HEK293T (cell line): ENCODE data around the gene MAPK8IP3.

Source experiments
- CTCF ChIA-PET: fragments of 350-600 bp; formaldehyde crosslinking; extraction: SDS; loops from one replicate; lab custom pipeline; 2021; ENCODE audit warnings: antibody characterized with exemption, inconsistent platforms; lab: Yijun Ruan, JAX
- POLR2A ChIA-PET: fragments of 350-600 bp; formaldehyde crosslinking; extraction: SDS; loops from one replicate; lab custom pipeline; 2020; ENCODE audit warnings: antibody characterized with exemption, inconsistent platforms; lab: Yijun Ruan, JAX
- DNase-seq: peaks from one replicate; pipeline ENCODE4 v3.0.0; 2012; ENCODE audit warnings: mixed read lengths; ENCODE audit errors: extremely low spot score
- ARNT ChIP-seq: fragments of 450-650 bp; IDR thresholded peaks from 2 replicates; pipeline ENCODE4 v1.6.1; 2017; ENCODE audit warnings: mild to moderate bottlenecking
- BHLHE40 ChIP-seq: fragments of 450-650 bp; IDR thresholded peaks from 2 replicates; pipeline ENCODE4 v1.6.1; 2016; ENCODE audit warnings: mild to moderate bottlenecking, moderate library complexity, borderline replicate concordance
- CTBP1 ChIP-seq: fragments of 450-650 bp; IDR thresholded peaks from 2 replicates; pipeline ENCODE4 v1.6.1; 2016; ENCODE audit warnings: borderline replicate concordance
- ELF4 ChIP-seq: fragments of 450-650 bp; IDR thresholded peaks from 2 replicates; pipeline ENCODE4 v1.6.1; 2017; ENCODE audit warnings: antibody characterized with exemption
- FOXA1 ChIP-seq: fragments of 450-650 bp; IDR thresholded peaks from 2 replicates; pipeline ENCODE4 v1.6.1; 2016; ENCODE audit warnings: mild to moderate bottlenecking
- FOXK2 ChIP-seq: fragments of 450-650 bp; IDR thresholded peaks from 2 replicates; pipeline ENCODE4 v1.6.1; 2016; ENCODE audit warnings: mild to moderate bottlenecking
- FOXM1 ChIP-seq: fragments of 450-650 bp; IDR thresholded peaks from 2 replicates; pipeline ENCODE4 v1.6.1; 2017; ENCODE audit warnings: mild to moderate bottlenecking, borderline replicate concordance
- HDGF ChIP-seq: fragments of 450-650 bp; IDR thresholded peaks from 2 replicates; pipeline ENCODE4 v1.6.1; 2017; ENCODE audit warnings: antibody characterized with exemption, borderline replicate concordance
- L3MBTL2 ChIP-seq: fragments of 450-650 bp; conservative IDR thresholded peaks from 2 replicates; pipeline ENCODE4 v1.6.1; 2016; ENCODE audit warnings: mild to moderate bottlenecking
- LEF1 ChIP-seq: fragments of 450-650 bp; IDR thresholded peaks from 2 replicates; pipeline ENCODE4 v1.6.1; 2017; ENCODE audit warnings: mild to moderate bottlenecking, borderline replicate concordance
- NFRKB ChIP-seq: fragments of 450-650 bp; IDR thresholded peaks from 2 replicates; pipeline ENCODE4 v1.6.1; 2016; ENCODE audit warnings: mild to moderate bottlenecking, moderate library complexity
- PKNOX1 ChIP-seq: fragments of 450-650 bp; IDR thresholded peaks from 2 replicates; pipeline ENCODE4 v1.6.1; 2016
- SP1 ChIP-seq: fragments of 450-650 bp; IDR thresholded peaks from 2 replicates; pipeline ENCODE4 v1.6.1; 2017
- SUZ12 ChIP-seq: fragments of 450-650 bp; IDR thresholded peaks from 2 replicates; pipeline ENCODE4 v1.6.1; 2016; ENCODE audit warnings: mild to moderate bottlenecking
- TARDBP ChIP-seq: fragments of 450-650 bp; IDR thresholded peaks from 2 replicates; pipeline ENCODE4 v1.6.1; 2016
- ZNF384 ChIP-seq: fragments of 450-650 bp; IDR thresholded peaks from 2 replicates; pipeline ENCODE4 v1.6.1; 2016

MAPK8IP3 gene

GRCh38 chr16:1691276-1691675 lies 14.7 kb upstream of the MAPK8IP3 start:
- ChIA-PET POLR2A (interaction anchor here (1.9 kb wide), 1 partner anchor 13 kb away, joined by 5 read pairs; the partner anchor contains the start of gene JPT2), CTCF (interaction anchor here (1.6 kb wide), 1 partner anchor 15 kb away, joined by 8 read pairs; the partner anchor contains the start of gene MAPK8IP3)
- no peak for TF ChIP-seq SUZ12
- TF ChIP-seq FOXM1 = no peak
- no peak for TF ChIP-seq BHLHE40
- TF ChIP-seq ZNF384 = no peak
- no peak for TF ChIP-seq L3MBTL2
- TF ChIP-seq ELF4 = no peak
- no peak for TF ChIP-seq FOXA1
- no peak for TF ChIP-seq ARNT
- DNase-seq = no peak

GRCh38 chr16:1691956-1692355 lies 14.0 kb upstream of the MAPK8IP3 start:
- CTCF ChIA-PET = interaction anchor here (1.6 kb wide), 1 partner anchor 14 kb away, joined by 8 read pairs; the partner anchor contains the start of gene MAPK8IP3
- TF ChIP-seq FOXK2 (no peak), LEF1 (no peak), BHLHE40 (no peak), FOXM1 (no peak), L3MBTL2 (no peak), ZNF384 (no peak), NFRKB (no peak), SUZ12 (no peak), TARDBP (no peak), ARNT (no peak), PKNOX1 (no peak), FOXA1 (no peak), ELF4 (no peak), CTBP1 (no peak), HDGF (no peak), SP1 (no peak)
- POLR2A ChIA-PET = no interaction called here
- no peak for DNase-seq

- CTCF ChIA-PET = no interaction called here
- no peak for DNase-seq
- POLR2A ChIA-PET = no interaction called here
- TF ChIP-seq ELF4 (no peak), L3MBTL2 (no peak), FOXK2 (no peak), FOXA1 (no peak), ZNF384 (no peak), NFRKB (no peak), HDGF (no peak), TARDBP (no peak), SUZ12 (no peak), FOXM1 (no peak), ARNT (no peak), BHLHE40 (no peak)
Observed at GRCh38 chr16:1696863-1697262, 9.1 kb upstream of the MAPK8IP3 start.

GRCh38 chr16:1698680-1699079 lies 7.3 kb upstream of the MAPK8IP3 start:
- TF ChIP-seq FOXA1 = no peak
- no peak for TF ChIP-seq FOXK2
- TF ChIP-seq BHLHE40 = no peak
- TF ChIP-seq CTBP1 = no peak
- no peak for TF ChIP-seq FOXM1
- no peak for TF ChIP-seq ZNF384
- TF ChIP-seq SUZ12 = no peak
- no peak for TF ChIP-seq SP1
- TF ChIP-seq HDGF = no peak
- TF ChIP-seq LEF1 = no peak
- no peak for TF ChIP-seq L3MBTL2
- no peak for TF ChIP-seq NFRKB
- TF ChIP-seq PKNOX1 = no peak
- TF ChIP-seq ELF4 = no peak
- no peak for TF ChIP-seq ARNT
- TF ChIP-seq TARDBP = no peak
- DNase-seq = no peak
- POLR2A ChIA-PET = no interaction called here
- CTCF ChIA-PET = no interaction called here

- no peak for DNase-seq
- CTCF ChIA-PET = no interaction called here
- TF ChIP-seq BHLHE40 = no peak
- TF ChIP-seq NFRKB = no peak
- TF ChIP-seq TARDBP = no peak
- no peak for TF ChIP-seq ELF4
- no peak for TF ChIP-seq FOXK2
- TF ChIP-seq CTBP1 = no peak
- no peak for TF ChIP-seq ZNF384
- TF ChIP-seq L3MBTL2 = no peak
- no peak for TF ChIP-seq SUZ12
- TF ChIP-seq FOXA1 = no peak
- no peak for TF ChIP-seq HDGF
- TF ChIP-seq ARNT = no peak
- no peak for TF ChIP-seq SP1
- no peak for TF ChIP-seq LEF1
- TF ChIP-seq PKNOX1 = no peak
- TF ChIP-seq FOXM1 = no peak
- POLR2A ChIA-PET = interaction anchor here (1.0 kb wide), 1 partner anchor 9 kb away, joined by 3 read pairs; no protein-coding TSS in a partner anchor
Observed at GRCh38 chr16:1700246-1700645, 5.7 kb upstream of the MAPK8IP3 start.
